A549 (cell line): Measurements from ENCODE around the gene LACTB.

Experiments
- CBX8 ChIP-seq: fragments of 200-600 bp; sonication (generic); IDR thresholded peaks from 2 replicates; pipeline ENCODE4 v1.6.1; 2016
- PHF8 ChIP-seq: fragments of 200-600 bp; sonication (generic); IDR thresholded peaks from 2 replicates; pipeline ENCODE4 v1.6.1; 2016; ENCODE audit warnings: low read depth, mild to moderate bottlenecking, antibody characterized with exemption, moderate library complexity, borderline replicate concordance
- POLR2A ChIP-seq: IDR thresholded peaks from 2 replicates; pipeline ENCODE4 v1.6.1; 2012; ENCODE audit warnings: mild to moderate bottlenecking, low read length
- POLR2AphosphoS2 ChIP-seq: conservative IDR thresholded peaks from 2 replicates; pipeline ENCODE4 v1.6.1; 2012; ENCODE audit warnings: low read length, improper control_type of control experiment, inconsistent platforms
- RFX5 ChIP-seq: fragments of 450-650 bp; IDR thresholded peaks from 2 replicates; pipeline ENCODE4 v1.7.1; 2014; ENCODE audit warnings: antibody characterized with exemption, mild to moderate bottlenecking, moderate library complexity
- USF2 ChIP-seq: fragments of 450-650 bp; IDR thresholded peaks from 2 replicates; pipeline ENCODE4 v1.6.1; 2014; ENCODE audit warnings: antibody characterized with exemption
- TF ChIP-seq, protein P1 (sequence below): fragments of >200 bp; sonication (Bioruptor Twin); formaldehyde crosslinking; IDR thresholded peaks from 3 replicates; pipeline ENCODE4 v1.5.1; 2016
- TF ChIP-seq, protein P2 (sequence below): fragments of 200-600 bp; sonication (generic); IDR thresholded peaks from 2 replicates; pipeline ENCODE4 v1.6.1; 2016; ENCODE audit warnings: antibody characterized with exemption, mild to moderate bottlenecking, moderate library complexity

- TF ChIP-seq, protein P1, sequence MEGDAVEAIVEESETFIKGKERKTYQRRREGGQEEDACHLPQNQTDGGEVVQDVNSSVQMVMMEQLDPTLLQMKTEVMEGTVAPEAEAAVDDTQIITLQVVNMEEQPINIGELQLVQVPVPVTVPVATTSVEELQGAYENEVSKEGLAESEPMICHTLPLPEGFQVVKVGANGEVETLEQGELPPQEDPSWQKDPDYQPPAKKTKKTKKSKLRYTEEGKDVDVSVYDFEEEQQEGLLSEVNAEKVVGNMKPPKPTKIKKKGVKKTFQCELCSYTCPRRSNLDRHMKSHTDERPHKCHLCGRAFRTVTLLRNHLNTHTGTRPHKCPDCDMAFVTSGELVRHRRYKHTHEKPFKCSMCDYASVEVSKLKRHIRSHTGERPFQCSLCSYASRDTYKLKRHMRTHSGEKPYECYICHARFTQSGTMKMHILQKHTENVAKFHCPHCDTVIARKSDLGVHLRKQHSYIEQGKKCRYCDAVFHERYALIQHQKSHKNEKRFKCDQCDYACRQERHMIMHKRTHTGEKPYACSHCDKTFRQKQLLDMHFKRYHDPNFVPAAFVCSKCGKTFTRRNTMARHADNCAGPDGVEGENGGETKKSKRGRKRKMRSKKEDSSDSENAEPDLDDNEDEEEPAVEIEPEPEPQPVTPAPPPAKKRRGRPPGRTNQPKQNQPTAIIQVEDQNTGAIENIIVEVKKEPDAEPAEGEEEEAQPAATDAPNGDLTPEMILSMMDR, result no peak
- no peak for TF ChIP-seq POLR2AphosphoS2
- TF ChIP-seq, protein P2, sequence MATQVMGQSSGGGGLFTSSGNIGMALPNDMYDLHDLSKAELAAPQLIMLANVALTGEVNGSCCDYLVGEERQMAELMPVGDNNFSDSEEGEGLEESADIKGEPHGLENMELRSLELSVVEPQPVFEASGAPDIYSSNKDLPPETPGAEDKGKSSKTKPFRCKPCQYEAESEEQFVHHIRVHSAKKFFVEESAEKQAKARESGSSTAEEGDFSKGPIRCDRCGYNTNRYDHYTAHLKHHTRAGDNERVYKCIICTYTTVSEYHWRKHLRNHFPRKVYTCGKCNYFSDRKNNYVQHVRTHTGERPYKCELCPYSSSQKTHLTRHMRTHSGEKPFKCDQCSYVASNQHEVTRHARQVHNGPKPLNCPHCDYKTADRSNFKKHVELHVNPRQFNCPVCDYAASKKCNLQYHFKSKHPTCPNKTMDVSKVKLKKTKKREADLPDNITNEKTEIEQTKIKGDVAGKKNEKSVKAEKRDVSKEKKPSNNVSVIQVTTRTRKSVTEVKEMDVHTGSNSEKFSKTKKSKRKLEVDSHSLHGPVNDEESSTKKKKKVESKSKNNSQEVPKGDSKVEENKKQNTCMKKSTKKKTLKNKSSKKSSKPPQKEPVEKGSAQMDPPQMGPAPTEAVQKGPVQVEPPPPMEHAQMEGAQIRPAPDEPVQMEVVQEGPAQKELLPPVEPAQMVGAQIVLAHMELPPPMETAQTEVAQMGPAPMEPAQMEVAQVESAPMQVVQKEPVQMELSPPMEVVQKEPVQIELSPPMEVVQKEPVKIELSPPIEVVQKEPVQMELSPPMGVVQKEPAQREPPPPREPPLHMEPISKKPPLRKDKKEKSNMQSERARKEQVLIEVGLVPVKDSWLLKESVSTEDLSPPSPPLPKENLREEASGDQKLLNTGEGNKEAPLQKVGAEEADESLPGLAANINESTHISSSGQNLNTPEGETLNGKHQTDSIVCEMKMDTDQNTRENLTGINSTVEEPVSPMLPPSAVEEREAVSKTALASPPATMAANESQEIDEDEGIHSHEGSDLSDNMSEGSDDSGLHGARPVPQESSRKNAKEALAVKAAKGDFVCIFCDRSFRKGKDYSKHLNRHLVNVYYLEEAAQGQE, result no peak
- TF ChIP-seq PHF8, result no peak
- no peak for TF ChIP-seq RFX5
- no peak for TF ChIP-seq POLR2A
- TF ChIP-seq CBX8, result no peak
- no peak for TF ChIP-seq USF2
Measured at GRCh38 chr15:63189941-63190768, 68.5 kb downstream of the LACTB start.
